ENCODE data around the gene HOMER3.

The HOMER3 gene

DNA sequence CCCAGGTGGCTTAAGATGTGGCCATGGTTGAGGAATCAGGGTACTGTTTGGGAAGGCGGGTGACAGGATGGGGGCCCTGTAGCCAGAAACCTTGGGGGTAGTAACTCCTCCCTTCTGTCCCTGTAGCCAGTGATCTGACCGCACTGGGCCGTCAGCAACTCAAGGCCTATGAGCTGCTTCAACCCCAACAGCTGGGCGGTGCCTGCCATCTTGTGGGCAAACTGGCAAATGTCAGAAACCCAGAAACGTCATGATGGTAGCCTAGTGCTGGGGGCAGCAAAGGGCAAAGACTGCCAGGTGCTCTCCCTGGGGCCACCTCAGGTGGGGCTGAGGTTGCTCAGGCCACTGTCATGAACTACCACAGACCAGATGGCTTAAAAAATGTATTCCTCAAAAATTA, 25.4 kb downstream of the HOMER3 start:
- Histone ChIP-seq H3K27ac (ENCODE audit: low read depth, low read length) (no peak overlapping the region), H3K27me3 (ENCODE audit: control insufficient read depth, insufficient read depth, low read length) (no peaks in the 10 kb centered on the region), H3K4me1 (ENCODE audit: control insufficient read depth, insufficient read depth, low read length) (peaks cover 9% of the 10 kb centered on the region), H3K36me3 (ENCODE audit: control insufficient read depth, insufficient read depth, low read length) (peaks cover 9% of the 10 kb centered on the region), H3K4me3 (ENCODE audit: low read length) (no peak overlapping the region), H3K9ac (ENCODE audit: low read length) (no peak overlapping the region)

DNA sequence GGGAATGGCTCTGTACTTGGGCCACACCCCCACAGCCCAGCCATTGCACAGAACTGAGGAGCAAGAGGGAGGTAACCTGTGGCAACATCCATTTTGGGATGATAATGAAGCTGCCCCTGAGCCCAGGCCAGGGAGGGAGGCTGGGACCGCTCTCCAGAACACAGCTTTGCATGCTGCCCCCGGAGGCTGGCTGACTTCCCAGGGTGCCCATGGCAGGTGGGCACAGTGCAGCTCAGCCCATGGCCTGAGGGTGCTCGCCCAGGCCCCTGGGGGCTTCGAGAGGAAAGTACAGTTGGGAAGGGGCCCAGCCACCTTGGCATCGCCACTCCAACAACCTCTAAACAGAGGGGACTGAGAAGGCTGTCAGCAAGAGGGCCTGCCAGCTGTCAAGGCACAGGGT, 27.6 kb downstream of the HOMER3 start:
- H3K27me3 ChIP-seq (ENCODE audit: control insufficient read depth, insufficient read depth, low read length): no peaks in the 10 kb centered on the region
- no peak overlapping the region for H3K4me3 ChIP-seq (ENCODE audit: low read length)
- H3K36me3 ChIP-seq (ENCODE audit: control insufficient read depth, insufficient read depth, low read length): peaks cover 13% of the 10 kb centered on the region
- H3K4me1 ChIP-seq (ENCODE audit: control insufficient read depth, insufficient read depth, low read length): peaks cover 1% of the 10 kb centered on the region
- no peak overlapping the region for H3K27ac ChIP-seq (ENCODE audit: low read depth, low read length)
- H3K9ac ChIP-seq (ENCODE audit: low read length): no peak overlapping the region

DNA sequence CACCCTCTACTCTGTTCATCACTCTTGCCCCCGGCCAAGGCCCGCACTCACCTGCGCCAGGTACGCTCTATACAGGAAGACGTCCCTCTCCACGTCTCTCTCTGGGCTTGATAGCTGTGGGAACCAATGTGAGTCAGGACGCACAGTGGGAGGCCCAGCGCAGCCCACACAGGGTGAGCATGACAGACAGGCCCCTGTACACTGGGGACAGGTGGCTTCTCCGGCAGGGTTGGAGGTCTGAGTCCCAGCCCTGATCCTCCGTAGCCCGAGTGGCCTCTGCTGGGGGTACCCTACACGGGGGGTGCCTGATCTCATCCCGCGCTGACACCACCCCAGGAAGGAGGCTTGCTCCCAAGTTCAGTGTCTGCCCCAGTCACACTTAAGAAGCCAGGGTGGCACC, 28.1 kb downstream of the HOMER3 start:
- Histone ChIP-seq H3K4me3 (ENCODE audit: low read length) (no peak overlapping the region), H3K27me3 (ENCODE audit: control insufficient read depth, insufficient read depth, low read length) (no peaks in the 10 kb centered on the region), H3K9ac (ENCODE audit: low read length) (no peak overlapping the region), H3K27ac (ENCODE audit: low read depth, low read length) (no peak overlapping the region), H3K36me3 (ENCODE audit: control insufficient read depth, insufficient read depth, low read length) (peaks cover 13% of the 10 kb centered on the region), H3K4me1 (ENCODE audit: control insufficient read depth, insufficient read depth, low read length) (no peaks in the 10 kb centered on the region)

DNA sequence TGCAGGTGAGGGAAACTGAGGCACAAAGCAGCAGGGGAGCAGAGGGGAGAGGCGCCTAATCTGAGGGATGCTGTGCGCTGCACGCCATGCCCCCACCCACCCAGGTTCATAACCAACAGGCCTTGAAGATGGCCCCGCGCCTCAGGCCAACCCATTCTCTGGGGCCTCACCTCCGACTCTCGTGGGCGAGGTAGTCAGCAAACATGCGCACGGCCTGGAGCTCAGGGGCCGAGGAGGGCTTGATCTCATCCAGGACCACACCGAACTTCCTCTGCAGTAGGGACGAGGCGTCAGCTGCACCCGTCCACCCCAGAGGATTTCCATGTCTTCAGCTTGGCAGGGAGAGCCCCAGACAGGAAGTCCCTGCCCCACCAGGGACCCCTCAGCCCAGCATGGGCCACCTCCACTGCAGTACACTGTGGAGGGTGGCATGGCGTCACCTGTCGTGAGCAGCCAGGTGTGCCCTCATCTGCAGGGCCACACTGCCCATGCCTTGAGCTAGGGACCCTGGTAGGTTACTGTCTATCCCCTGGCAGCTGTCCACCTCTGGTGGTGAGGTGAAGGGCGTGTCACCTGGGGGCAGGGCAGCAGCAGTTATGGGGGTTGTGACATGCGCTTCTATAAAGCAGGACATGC, 30.1 kb downstream of the HOMER3 start:
- Histone ChIP-seq H3K27ac (ENCODE audit: low read depth, low read length) (no peak overlapping the region), H3K4me3 (ENCODE audit: low read length) (no peak overlapping the region), H3K4me1 (ENCODE audit: control insufficient read depth, insufficient read depth, low read length) (no peaks in the 10 kb centered on the region), H3K27me3 (ENCODE audit: control insufficient read depth, insufficient read depth, low read length) (no peaks in the 10 kb centered on the region), H3K9ac (ENCODE audit: low read length) (no peak overlapping the region), H3K36me3 (ENCODE audit: control insufficient read depth, insufficient read depth, low read length) (peaks cover 18% of the 10 kb centered on the region)

DNA sequence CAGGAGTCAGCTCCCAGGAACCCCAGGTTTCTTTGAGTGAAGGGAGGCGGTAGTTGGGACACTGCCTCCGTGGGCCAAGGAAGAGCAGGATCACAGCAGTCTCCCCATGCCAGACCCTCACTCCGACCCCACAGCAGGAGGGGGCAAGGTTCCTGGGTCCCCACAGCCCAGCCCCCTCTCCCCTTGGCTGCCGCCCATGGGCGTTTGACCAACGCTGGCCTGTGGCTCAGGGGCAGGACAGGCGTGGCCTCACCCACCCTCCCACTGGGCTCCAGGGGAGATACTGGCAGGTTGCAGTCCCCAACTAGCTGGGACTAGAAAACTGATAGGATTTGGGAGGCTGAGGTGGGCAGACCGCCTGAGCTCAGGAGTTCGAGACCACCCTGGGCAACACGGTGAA, 31.0 kb downstream of the HOMER3 start:
- H3K4me3 ChIP-seq (ENCODE audit: low read length): no peak overlapping the region
- no peak overlapping the region for H3K9ac ChIP-seq (ENCODE audit: low read length)
- H3K27ac ChIP-seq (ENCODE audit: low read depth, low read length): no peak overlapping the region
- peaks cover 18% of the 10 kb centered on the region for H3K36me3 ChIP-seq (ENCODE audit: control insufficient read depth, insufficient read depth, low read length)
- H3K4me1 ChIP-seq (ENCODE audit: control insufficient read depth, insufficient read depth, low read length): no peaks in the 10 kb centered on the region
- H3K27me3 ChIP-seq (ENCODE audit: control insufficient read depth, insufficient read depth, low read length): no peaks in the 10 kb centered on the region

DNA sequence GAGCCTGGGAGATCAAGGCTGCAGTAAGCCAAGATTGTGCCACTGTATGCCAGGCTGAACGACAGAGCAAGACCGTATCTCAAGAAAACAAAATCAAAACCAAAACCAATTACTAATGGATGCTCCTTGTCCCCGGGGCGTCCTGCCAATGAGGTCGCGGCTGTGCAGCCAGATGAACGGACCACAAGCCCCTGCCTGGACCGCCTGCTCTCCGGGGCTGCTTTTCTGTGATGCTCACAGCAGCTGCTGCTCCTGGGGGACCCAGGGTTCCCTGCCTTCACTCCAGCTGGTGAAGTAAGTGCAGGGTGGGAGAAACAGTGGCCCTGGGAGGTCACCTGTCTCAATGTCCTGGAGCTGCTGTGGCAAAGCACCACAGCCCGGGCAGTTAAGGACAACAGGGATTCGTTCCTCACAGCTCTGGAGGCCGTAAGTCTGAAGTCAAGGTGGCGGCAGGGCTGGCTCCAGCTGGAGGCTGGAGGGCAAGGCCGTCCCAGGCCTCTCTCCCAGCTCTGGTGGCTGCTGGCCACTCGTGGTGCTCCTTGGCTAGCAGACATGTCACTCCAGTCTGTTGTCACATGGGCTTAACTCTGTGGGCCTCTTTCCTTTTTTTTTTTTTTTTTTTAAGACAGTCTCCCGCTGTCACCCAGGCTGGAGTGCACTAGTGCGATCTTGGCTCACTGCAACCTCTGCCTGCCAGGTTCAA, 31.9 kb downstream of the HOMER3 start:
- H3K27ac ChIP-seq (ENCODE audit: low read depth, low read length): no peak overlapping the region
- no peaks in the 10 kb centered on the region for H3K4me1 ChIP-seq (ENCODE audit: control insufficient read depth, insufficient read depth, low read length)
- no peak overlapping the region for H3K4me3 ChIP-seq (ENCODE audit: low read length)
- no peaks in the 10 kb centered on the region for H3K27me3 ChIP-seq (ENCODE audit: control insufficient read depth, insufficient read depth, low read length)
- H3K9ac ChIP-seq (ENCODE audit: low read length): no peak overlapping the region
- peaks cover 22% of the 10 kb centered on the region for H3K36me3 ChIP-seq (ENCODE audit: control insufficient read depth, insufficient read depth, low read length)

DNA sequence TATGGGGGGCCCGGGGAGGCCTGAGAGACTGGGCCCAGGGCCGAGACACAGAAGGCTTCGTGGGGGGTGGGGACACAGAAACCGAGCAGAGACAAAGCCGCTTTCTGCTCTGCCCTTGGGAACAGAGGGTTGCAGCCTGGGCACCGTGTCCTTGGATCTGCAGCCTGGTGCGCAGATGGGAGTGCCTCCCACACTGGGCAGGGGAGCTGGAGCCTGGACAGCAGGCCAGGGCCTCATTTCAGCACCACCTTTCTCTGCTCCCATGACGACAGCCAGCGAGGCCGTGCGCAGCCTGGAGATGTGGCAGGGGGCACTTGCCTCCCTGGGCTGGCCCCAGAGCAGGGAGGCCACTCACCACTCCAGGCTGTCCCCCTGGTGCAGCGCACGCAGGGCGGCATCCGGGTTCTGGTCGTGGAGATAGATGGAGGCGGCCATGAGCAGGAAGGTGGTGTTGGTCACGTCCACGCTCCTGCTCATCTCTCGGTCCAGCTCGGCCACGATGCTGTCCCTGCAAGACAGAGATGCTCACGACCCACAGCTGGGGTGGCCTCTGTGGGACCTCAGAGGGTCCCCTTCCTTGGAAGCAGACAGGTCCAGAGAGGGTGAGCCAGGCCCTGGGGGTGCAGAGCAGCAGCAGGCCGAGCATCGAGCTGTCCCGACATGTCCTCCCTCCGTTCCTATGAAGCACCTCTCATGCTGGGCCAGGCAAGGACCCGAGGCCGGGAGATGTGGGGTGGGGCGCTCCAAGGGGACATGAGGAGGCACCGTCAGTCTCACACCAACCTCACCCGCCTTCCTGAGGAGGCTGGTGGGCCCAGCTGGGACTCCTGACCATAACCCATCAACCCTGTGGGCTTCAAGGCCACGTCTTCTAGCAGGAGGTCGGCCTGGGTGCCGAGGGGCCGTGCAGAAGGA, 34.2 kb downstream of the HOMER3 start:
- Histone ChIP-seq H3K4me3 (ENCODE audit: low read length) (no peak overlapping the region), H3K36me3 (ENCODE audit: control insufficient read depth, insufficient read depth, low read length) (peaks cover 13% of the 10 kb centered on the region)

DNA sequence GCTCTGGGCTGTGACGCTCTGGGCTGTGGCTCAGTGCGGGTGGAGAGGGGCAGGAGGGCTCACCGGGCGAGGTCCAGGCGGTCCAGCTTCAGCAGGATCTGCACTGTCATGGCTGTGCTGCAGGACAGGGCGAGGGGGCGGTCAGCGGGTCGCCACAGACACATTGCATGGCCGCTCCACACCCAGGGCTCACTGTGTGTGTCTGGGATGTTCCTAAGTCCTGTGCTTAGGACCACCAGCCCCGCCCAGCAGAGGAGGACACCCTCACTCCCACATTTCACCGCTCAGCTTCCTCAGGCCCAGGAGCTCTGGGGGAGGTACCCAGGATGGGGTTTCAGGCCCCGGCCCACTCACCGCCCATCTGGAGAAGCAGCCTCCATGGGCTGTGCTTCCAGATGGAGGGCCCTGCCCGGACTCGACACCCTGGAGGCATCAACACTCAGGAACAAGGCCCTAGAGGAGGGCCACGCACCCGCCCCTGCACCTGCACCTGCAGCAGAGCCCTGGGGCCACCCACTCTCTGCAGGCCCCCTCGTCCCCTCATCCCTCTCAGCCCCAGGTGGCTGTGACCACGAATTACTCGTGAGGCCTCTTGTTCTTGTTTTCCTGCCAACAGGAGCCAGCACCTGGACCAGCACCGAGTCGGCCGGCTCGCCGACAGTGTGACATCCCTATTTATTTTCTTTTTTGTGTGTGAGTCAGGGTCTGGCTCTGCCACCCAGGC, 35.3 kb downstream of the HOMER3 start:
- H3K27me3 ChIP-seq (ENCODE audit: control insufficient read depth, insufficient read depth, low read length): no peaks in the 10 kb centered on the region
- no peaks in the 10 kb centered on the region for H3K4me1 ChIP-seq (ENCODE audit: control insufficient read depth, insufficient read depth, low read length)
- H3K27ac ChIP-seq (ENCODE audit: low read depth, low read length): no peak overlapping the region
- peaks cover 17% of the 10 kb centered on the region for H3K36me3 ChIP-seq (ENCODE audit: control insufficient read depth, insufficient read depth, low read length)
- no peak overlapping the region for H3K4me3 ChIP-seq (ENCODE audit: low read length)
- H3K9ac ChIP-seq (ENCODE audit: low read length): no peak overlapping the region

More for the DNA sequence above, 34.2 kb downstream of the HOMER3 start:
- Histone ChIP-seq H3K9ac (ENCODE audit: low read length) (no peak overlapping the region), H3K4me1 (ENCODE audit: control insufficient read depth, insufficient read depth, low read length) (no peaks in the 10 kb centered on the region), H3K27me3 (ENCODE audit: control insufficient read depth, insufficient read depth, low read length) (no peaks in the 10 kb centered on the region), H3K27ac (ENCODE audit: low read depth, low read length) (no peak overlapping the region)

DNA sequence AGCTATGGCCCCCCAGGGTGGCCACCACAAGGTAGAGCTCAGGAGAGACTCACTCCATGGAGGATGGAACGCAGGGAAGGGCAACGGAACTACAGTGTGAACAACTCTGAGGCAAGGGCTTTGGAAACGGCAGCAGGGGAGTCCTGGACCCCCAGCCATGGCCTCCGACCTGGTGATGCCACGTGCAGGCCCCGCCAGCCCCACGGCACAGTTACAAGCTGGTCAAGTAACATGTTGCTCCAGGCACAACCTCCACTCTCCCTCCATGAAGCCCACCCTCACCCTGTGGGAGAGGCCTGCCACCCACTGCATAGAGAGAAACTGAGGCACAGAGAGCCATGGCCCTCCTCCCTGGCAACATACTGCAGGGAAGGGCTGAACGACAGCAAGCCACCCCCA, 36.0 kb downstream of the HOMER3 start:
- no peak overlapping the region for H3K27ac ChIP-seq (ENCODE audit: low read depth, low read length)
- H3K4me3 ChIP-seq (ENCODE audit: low read length): no peak overlapping the region
- H3K9ac ChIP-seq (ENCODE audit: low read length): no peak overlapping the region
- no peaks in the 10 kb centered on the region for H3K4me1 ChIP-seq (ENCODE audit: control insufficient read depth, insufficient read depth, low read length)
- H3K36me3 ChIP-seq (ENCODE audit: control insufficient read depth, insufficient read depth, low read length): peaks cover 19% of the 10 kb centered on the region
- no peaks in the 10 kb centered on the region for H3K27me3 ChIP-seq (ENCODE audit: control insufficient read depth, insufficient read depth, low read length)

DNA sequence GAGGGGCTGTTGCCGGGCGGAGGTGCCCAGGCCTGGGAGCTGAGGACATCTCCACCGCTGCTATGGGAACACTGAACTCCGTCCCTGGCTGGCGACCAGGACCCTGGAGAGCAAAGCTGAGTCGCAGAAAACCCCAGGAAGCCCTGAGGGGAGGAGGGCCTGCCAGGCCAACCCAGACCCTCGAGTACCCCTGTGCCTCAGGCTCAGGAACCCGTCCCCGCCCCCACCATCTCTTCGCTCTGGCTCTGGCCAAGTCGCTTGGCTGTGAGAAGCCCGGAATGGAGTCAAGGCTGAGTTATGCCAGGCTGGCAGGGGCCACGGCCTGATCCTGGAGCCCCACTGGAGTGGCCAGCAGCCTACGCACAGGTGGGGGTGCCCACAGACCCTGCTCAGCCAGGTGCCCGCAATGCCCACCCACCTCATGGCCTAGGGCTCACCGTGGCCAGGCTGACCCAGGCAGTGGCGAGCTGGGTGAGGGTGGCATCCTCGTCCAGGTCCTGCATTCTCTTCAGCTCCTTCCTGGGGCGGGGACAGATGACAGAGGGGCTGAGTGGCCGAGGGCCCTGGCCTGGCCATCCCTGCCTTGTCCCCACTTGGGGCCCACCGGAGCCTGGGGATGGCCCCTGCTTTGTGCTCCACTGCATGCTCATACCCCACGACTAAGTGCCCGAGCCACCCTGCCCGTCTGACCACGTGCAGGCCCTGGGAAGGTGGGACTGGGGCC, 36.5 kb downstream of the HOMER3 start:
- H3K9ac ChIP-seq (ENCODE audit: low read length): no peak overlapping the region
- no peaks in the 10 kb centered on the region for H3K27me3 ChIP-seq (ENCODE audit: control insufficient read depth, insufficient read depth, low read length)
- H3K4me3 ChIP-seq (ENCODE audit: low read length): no peak overlapping the region
- no peak overlapping the region for H3K27ac ChIP-seq (ENCODE audit: low read depth, low read length)
- H3K4me1 ChIP-seq (ENCODE audit: control insufficient read depth, insufficient read depth, low read length): no peaks in the 10 kb centered on the region
- H3K36me3 ChIP-seq (ENCODE audit: control insufficient read depth, insufficient read depth, low read length): peaks cover 22% of the 10 kb centered on the region

DNA sequence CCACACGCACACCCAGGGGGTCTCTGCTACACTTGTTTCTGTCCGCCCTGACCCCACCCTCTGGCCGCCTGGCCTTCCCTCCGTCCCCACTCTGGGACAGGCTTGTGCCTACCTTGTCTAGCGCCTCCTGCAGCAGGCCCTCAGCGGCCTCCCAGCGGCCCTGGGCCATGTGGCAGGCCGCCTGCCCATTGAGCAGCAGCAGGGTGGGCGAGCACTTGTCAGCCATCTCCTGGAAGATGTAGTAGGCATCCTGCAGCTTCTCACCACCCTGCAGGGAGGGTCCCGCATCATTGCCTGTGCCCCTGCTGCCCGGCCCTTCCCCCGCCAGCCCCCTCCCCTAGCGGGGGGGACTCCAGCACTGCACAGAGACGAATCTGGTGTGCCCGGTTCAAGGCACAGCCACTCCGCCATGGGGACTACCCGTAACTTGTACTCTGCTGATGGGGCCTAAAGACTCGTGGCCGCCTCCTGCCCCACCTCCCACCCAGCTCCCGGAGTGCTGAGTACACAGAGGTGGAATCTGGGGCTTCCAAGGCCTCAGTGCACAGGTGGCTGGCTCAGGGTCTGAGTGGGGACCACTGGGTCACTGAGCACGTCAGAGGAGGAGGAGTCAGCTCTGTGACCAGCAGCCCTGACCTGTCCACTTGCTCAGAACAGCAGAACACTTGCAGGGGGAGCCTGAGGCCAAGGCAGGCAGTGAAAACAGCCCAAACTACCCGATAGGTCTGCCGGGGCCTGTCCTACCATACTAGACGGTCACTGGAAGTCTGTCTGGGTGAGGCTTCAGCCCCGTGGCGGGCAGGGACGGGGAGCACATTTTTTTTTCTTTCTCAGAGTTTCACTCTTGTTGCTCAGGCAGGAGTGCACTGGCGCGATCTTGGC, 37.6 kb downstream of the HOMER3 start:
- H3K9ac ChIP-seq (ENCODE audit: low read length): no peak overlapping the region
- H3K4me1 ChIP-seq (ENCODE audit: control insufficient read depth, insufficient read depth, low read length): no peaks in the 10 kb centered on the region
- no peaks in the 10 kb centered on the region for H3K27me3 ChIP-seq (ENCODE audit: control insufficient read depth, insufficient read depth, low read length)
- H3K36me3 ChIP-seq (ENCODE audit: control insufficient read depth, insufficient read depth, low read length): peaks cover 23% of the 10 kb centered on the region
- H3K4me3 ChIP-seq (ENCODE audit: low read length): no peak overlapping the region
- no peak overlapping the region for H3K27ac ChIP-seq (ENCODE audit: low read depth, low read length)
